ENCODE data around the gene CCDC30. TPM values are rescaled to one million over a fixed set of nuclear protein-coding genes. Genes with fewer than 3 reads are reported as not detected.

The CCDC30 gene
- total and polyA plus RNA-seq, 10 of the 15 experiments (the other 5 are each of a cell fraction or from before 2014, with no cell fraction given), result 0.46 to 1.8 (median 1.0) TPM

DNA sequence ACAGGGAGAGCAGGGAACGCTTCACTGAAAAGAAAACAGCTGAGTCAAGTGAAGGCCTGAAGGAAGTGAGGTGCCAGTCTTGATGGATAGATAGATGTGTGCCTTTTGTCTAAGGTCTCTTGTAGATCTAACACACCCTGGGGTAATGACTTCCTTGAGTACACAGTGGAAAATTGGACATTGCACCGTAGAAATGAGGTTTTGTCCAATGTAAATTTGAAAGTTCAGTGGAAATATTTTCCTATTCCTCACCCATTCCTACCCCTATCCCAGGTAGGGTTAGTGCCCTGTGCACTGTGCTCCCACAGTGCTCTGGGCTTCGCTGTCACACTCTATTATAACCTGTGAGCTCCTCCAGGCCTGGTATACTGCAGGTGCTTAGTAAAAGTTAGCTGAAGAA, 31.6 kb upstream of the CCDC30 start:
- DNase-seq (ENCODE audit: low read depth, low spot score), result no peak
- Histone ChIP-seq H3K9ac (ENCODE audit: control insufficient read depth, insufficient read depth, low read length) (no peak overlapping the region), H2AFZ (ENCODE audit: control insufficient read depth, low read depth, low read length) (no peak overlapping the region), H3K79me2 (ENCODE audit: control insufficient read depth, insufficient read depth, low read length) (no peaks in the 10 kb centered on the region), H3K4me2 (ENCODE audit: control insufficient read depth, insufficient read depth) (no peak overlapping the region), H3K4me1 (ENCODE audit: control insufficient read depth, insufficient read depth, low read length) (no peaks in the 10 kb centered on the region), H4K20me1 (ENCODE audit: control insufficient read depth, insufficient read depth) (peaks cover 3% of the 10 kb centered on the region; the same call in 1 of the 2 replicates), H3K4me3 (no peak overlapping the region), H3K27me3 (replicated peaks in 1 of 2; ENCODE audit: control insufficient read depth in 2 of 2, insufficient read depth in 2 of 2, low read length in 1 of 2) (no peaks in the 10 kb centered on the region), H3K36me3 (ENCODE audit: control insufficient read depth in 2 of 2, insufficient read depth in 2 of 2, low read length in 1 of 2) (no peaks in the 10 kb centered on the region), H3K27ac (ENCODE audit: control insufficient read depth, insufficient read depth) (no peak overlapping the region), H3K9me3 (replicated peaks; ENCODE audit: control insufficient read depth, insufficient read depth, low read length) (no peaks in the 10 kb centered on the region)
- RAD21 ChIA-PET (ENCODE audit: unreplicated experiment), result no interaction called here
- FAIRE-seq, result no peak
- SMC1A ChIA-PET (ENCODE audit: uncharacterized antibody, unreplicated experiment), result no interaction called here
- no peak for ATAC-seq
- 31% methylated on average over 3 of the region's 3 CpGs for WGBS (ENCODE audit: insufficient coverage, insufficient replicate concordance, low lambda C conversion rate, missing lambda C conversion rate)
- in situ Hi-C loops (cut with MboI) (no loop called here), intact Hi-C loops (cut with micrococcal nuclease; ENCODE audit: unreplicated experiment) (no loop called here)
- CTCF ChIA-PET, result no interaction called here
- POLR2A ChIA-PET, result no interaction called here
- BruUV-seq (replicated peaks), result no TSS peak
- TF ChIP-seq PML (IDR thresholded peaks at IDR 0.05; ENCODE audit: low read length), result no peak
- no peak for TF ChIP-seq CEBPB (IDR thresholded peaks at IDR 0.05; ENCODE audit: borderline replicate concordance in 1 of 2, low read depth in 2 of 2, low read length in 2 of 2)
- no peak for TF ChIP-seq EZH2 (IDR thresholded peaks at IDR 0.05; ENCODE audit: borderline replicate concordance, control insufficient read depth, low read depth, low read length)
- TF ChIP-seq CREM (IDR thresholded peaks at IDR 0.05; ENCODE audit: low read depth), result no peak
- no peak for TF ChIP-seq IRF5 (IDR thresholded peaks at IDR 0.05; ENCODE audit: borderline replicate concordance)
- TF ChIP-seq SMAD1 (IDR thresholded peaks at IDR 0.05; ENCODE audit: low read depth, partially characterized antibody), result no peak
- no peak for TF ChIP-seq ZNF622 (IDR thresholded peaks at IDR 0.05)
- TF ChIP-seq HDAC6 (IDR thresholded peaks at IDR 0.05; ENCODE audit: unreplicated experiment), result no peak
- TF ChIP-seq BRCA1 (IDR thresholded peaks at IDR 0.05; ENCODE audit: low read depth, low read length), result no peak
- TF ChIP-seq, protein P1, sequence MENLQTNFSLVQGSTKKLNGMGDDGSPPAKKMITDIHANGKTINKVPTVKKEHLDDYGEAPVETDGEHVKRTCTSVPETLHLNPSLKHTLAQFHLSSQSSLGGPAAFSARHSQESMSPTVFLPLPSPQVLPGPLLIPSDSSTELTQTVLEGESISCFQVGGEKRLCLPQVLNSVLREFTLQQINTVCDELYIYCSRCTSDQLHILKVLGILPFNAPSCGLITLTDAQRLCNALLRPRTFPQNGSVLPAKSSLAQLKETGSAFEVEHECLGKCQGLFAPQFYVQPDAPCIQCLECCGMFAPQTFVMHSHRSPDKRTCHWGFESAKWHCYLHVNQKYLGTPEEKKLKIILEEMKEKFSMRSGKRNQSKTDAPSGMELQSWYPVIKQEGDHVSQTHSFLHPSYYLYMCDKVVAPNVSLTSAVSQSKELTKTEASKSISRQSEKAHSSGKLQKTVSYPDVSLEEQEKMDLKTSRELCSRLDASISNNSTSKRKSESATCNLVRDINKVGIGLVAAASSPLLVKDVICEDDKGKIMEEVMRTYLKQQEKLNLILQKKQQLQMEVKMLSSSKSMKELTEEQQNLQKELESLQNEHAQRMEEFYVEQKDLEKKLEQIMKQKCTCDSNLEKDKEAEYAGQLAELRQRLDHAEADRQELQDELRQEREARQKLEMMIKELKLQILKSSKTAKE (IDR thresholded peaks at IDR 0.05; ENCODE audit: low read depth, poor library complexity, severe bottlenecking), result no peak
- TF ChIP-seq, protein P2, sequence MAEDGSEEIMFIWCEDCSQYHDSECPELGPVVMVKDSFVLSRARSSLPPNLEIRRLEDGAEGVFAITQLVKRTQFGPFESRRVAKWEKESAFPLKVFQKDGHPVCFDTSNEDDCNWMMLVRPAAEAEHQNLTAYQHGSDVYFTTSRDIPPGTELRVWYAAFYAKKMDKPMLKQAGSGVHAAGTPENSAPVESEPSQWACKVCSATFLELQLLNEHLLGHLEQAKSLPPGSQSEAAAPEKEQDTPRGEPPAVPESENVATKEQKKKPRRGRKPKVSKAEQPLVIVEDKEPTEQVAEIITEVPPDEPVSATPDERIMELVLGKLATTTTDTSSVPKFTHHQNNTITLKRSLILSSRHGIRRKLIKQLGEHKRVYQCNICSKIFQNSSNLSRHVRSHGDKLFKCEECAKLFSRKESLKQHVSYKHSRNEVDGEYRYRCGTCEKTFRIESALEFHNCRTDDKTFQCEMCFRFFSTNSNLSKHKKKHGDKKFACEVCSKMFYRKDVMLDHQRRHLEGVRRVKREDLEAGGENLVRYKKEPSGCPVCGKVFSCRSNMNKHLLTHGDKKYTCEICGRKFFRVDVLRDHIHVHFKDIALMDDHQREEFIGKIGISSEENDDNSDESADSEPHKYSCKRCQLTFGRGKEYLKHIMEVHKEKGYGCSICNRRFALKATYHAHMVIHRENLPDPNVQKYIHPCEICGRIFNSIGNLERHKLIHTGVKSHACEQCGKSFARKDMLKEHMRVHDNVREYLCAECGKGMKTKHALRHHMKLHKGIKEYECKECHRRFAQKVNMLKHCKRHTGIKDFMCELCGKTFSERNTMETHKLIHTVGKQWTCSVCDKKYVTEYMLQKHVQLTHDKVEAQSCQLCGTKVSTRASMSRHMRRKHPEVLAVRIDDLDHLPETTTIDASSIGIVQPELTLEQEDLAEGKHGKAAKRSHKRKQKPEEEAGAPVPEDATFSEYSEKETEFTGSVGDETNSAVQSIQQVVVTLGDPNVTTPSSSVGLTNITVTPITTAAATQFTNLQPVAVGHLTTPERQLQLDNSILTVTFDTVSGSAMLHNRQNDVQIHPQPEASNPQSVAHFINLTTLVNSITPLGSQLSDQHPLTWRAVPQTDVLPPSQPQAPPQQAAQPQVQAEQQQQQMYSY (CRISPR knock-in tag; IDR thresholded peaks at IDR 0.05), result no peak
- TF ChIP-seq NR2C1 (IDR thresholded peaks at IDR 0.05), result no peak
- TF ChIP-seq ATF2 (IDR thresholded peaks at IDR 0.05; ENCODE audit: low read length), result no peak
- TF ChIP-seq SP1 (IDR thresholded peaks at IDR 0.05; ENCODE audit: low read depth, low read length), result no peak
- TF ChIP-seq ELK1 (IDR thresholded peaks at IDR 0.05; ENCODE audit: low read depth, low read length), result no peak
- TF ChIP-seq RAD21 (IDR thresholded peaks at IDR 0.05; ENCODE audit: insufficient read depth, low read depth, low read length), result no peak

All from GM12878 (cell line).